HuH-7.5 (cell line): ENCODE data around the gene CALD1.

Experiments used
- DNase-seq: peaks from one replicate; pipeline ENCODE4 v3.0.0; 2011; ENCODE audit warnings: low spot score

The CALD1 gene

DNA sequence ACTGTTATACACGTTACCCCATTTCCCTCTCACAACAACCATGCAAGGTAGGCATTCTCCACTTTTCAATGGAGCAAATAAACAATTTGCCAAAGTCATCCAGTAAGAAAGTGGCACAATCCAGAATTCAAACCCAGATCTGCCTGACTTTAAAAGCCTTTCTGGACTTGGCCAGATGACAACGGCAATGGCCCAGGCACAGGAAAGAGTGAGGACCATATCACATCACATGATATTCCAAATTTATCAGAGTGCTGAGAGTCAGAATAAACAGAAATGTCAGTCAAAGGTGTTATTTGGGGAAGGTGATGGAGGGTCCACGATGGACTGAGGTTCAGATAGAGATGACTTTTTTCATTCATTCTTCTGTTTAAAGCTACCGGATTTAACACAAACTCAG, 48.0 kb downstream of the CALD1 start:
- no peak for DNase-seq

- DNase-seq = no peak
Measured at GRCh38 chr7:134827889-134828288, 48.5 kb downstream of the CALD1 start.

GRCh38 chr7:134828361-134828760, 48.9 kb downstream of the CALD1 start:
- no peak for DNase-seq

DNA sequence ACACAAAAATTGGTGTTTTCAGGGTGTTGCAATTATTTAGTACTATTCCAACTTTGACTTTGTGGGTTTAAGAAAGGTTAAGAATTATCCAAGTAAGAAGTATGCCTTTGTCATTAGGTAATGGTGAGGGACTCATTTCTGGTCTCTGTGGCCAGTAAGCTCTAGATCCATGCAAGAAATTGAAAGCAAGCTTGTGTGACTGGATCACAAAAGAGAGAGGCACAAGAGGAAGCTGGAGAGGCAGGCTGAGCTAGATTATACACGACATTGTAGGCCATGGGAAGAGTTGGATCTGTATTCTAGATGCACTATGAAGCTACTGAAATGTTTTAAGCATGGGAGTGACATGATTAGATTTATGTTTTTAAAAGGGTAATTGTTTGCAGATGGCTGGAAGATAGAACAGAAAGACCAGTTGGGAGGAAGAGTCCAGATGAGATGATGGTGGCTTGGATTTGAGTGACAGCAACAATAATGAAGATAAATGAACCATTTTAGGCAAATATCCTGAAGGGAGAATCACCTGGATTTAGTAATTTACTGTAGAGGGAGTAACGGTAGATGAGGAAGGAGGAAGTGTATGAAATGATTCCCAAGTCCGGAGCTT, 50.0 kb downstream of the CALD1 start:
- DNase-seq = no peak

GRCh38 chr7:134831862-134832261, 52.4 kb downstream of the CALD1 start:
- DNase-seq = no peak

DNA sequence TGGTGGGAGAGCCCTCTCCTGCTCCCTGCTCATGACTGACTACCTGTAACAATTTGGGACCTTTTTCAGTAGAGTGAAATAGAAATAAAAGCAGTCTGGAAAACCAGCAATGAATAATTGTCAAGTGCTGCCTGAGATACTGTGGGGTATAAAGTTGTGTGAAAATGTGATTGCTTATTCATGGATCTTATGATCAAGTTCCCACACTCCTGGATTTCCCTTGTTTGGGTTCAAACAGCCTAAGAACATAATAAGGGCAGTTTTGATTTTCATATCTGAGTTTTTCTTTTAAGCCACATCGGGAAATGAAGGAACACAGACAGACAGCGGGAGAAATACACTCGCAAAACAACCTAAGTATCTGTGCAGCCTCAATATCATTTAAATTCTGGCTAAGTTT, 52.9 kb downstream of the CALD1 start:
- no peak for DNase-seq

DNA sequence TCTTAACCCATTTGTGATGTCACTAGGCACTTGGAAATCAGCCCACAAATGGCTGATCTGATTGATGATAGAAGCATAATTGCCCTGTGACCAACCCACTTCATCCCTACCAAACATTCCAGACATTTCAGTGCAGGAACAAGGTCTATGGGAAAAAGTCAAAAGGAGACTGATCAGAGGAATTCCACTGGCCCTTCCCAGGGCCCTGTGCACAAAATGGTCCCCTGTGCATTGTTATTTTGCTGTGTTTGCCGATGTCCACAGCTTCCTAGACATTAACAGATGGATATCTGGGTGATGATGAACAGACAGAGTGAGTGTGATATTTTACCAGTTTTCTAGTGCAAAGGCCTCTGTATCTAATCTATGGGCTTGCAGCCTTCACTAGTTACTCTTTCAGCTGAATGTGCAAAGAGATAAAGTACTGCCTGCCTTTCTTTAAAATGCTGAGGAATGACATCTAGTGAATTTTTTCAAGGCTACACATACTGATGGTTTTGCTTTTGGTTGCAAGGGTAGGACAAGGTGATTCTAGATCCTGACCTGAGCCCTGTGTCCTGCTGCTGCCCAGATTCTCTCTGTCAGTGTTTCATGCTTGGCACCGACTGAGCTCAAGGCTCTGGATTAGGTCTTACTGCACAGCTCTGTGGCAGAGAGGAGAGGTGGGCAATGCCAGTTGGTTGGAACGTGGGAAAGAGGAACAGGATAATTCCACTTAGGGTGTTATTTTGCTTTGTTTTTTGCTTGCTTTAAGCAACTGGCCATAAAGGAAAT, 55.4 kb downstream of the CALD1 start:
- DNase-seq = no peak

DNA sequence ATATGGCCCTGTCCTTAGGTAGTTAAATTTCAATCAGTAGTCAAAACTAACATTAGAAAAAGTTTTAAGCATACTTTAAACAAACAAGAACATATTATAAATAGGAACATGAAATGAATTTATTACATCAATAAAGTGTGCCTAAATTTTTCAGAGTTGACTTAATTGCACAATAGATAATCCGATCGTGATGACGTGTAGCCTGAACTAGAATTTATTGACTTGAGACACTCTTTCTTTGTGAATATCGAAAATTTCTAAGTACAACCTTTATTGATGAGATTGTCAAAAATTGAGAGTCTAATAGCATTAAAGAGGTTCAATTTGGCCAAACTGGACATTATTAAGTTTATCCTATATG, 56.0 kb downstream of the CALD1 start:
- no peak for DNase-seq

DNA sequence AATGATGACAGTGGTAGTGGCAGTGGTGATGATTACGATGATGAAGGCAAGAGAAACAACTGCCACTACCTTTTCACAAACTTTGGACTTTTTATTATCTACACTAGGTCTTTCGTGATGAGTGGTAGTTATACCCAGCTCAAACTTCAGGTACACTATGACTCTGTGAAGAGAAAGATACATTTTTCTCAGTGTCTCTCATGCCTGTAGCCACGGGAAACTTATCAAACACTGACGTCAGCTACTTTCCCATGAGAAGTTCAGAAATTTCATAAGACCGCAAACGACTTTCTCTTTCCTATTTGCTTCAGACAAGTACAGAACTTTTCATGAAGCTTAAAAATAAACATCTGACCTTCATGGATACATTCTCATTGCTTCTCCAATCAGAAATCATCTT, 57.0 kb downstream of the CALD1 start:
- no peak for DNase-seq

- no peak for DNase-seq
Measured at GRCh38 chr7:134839298-134839697, 59.9 kb downstream of the CALD1 start.

DNA sequence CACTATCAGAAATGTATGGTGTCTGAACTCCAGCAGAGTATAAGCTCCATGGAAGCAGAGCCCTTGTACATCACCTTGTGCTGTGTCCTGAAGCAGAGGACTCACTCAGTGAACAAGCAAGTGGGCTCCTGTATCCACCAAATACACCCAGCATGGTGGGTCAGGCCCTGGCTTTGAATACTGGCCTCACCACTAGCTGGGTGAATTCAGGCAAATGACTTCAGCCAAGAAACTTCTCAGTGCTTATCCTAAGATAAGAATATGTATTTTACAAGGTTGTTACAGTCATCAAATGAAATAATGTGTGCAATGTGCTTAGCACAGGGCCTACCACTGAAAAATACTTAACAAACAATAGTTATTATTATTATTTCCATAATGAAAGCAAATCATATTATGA, 62.6 kb downstream of the CALD1 start:
- no peak for DNase-seq

GRCh38 chr7:134842886-134843430, 63.5 kb downstream of the CALD1 start:
- no peak for DNase-seq

GRCh38 chr7:134844200-134844599, 64.8 kb downstream of the CALD1 start:
- no peak for DNase-seq

DNA sequence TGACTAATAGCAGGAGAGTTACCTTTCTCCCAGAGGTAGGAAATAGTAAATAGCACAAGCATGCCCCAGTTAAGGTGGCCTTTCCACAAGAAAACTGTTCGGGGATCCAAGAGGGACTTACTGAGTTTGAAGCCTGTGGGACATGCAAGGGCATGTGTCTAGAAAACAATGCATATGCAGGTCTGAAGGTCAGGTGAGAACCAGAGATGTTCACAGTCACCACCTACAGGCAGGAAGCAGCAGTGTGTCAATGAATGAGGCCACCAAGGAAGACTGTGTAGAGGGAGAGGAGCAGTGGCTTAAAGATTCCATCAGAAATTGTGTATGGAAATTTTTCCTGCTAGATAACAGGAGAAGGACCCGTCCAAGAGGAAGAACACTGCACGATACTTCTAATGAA, 66.0 kb downstream of the CALD1 start:
- peak; percentile 42 for DNase-seq

DNA sequence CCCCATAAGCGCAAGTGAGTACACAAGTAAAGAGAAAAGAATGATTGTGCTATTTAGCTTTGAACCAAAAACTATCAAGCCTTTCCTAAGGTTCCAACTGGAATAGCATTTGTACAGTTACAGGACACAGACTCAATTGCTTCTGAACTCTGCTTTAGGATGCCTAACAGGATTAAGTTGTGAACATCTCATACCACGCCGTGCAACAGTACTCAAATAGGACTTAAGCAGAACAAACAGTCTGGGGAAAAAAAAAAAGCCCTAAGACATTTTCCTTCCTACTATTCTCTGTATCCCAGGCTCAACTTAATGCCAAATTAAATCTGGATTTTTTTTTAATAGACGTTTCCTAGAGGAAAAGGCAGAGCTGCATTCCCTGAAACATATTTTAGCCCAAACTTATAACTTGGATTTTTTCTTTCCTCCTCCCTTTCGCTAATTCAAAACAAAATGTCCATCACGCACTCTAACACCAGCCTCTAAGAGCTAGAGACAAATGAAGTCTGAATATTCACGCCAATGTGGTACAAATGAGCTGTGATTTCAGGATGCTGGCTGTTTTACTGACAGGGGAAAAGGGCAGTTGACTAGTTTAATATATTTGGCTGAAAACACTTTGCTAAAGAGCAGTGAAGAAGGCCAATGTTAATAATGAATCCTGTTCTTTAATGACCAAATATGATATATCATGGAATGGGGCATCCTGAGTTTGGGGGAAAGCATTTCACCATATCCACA, 68.6 kb downstream of the CALD1 start:
- no peak for DNase-seq

DNA sequence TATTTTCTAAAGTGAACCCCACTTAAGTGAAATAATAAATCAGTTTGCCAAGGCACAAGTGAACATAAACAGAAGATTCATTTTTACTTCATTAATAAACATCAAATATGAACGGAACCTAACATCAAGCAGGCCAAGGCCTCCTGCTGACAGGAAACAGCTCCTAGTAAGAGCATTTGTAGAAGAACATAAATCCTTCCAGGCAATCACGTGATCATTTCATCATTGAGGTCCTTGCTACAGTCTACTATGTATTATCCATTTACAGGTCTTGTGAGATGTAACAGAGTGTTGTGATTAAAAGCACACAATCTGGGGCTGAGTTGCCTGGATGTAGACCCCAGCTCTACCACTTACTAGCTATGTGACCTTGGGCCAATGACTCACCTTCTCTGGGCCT, 70.6 kb downstream of the CALD1 start:
- DNase-seq = no peak

DNA sequence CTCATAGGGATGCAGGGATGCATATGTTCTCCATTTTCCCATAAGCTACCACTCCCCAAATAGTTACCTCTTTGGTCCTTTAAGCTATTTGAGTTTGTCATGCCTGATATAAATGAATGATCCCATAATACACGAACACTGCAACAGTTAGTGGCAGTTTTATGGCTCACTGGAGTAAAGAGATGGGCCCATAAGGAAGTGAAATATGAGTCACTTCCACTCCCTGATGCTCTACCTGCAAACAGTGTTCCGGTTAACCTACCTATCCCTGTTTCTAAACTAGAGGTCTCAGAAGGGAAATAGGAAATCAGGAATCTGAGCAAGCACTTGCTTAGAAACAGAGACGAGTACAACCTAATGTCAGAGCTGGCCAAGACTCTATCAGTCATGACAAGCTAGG, 71.7 kb downstream of the CALD1 start:
- DNase-seq = no peak

DNA sequence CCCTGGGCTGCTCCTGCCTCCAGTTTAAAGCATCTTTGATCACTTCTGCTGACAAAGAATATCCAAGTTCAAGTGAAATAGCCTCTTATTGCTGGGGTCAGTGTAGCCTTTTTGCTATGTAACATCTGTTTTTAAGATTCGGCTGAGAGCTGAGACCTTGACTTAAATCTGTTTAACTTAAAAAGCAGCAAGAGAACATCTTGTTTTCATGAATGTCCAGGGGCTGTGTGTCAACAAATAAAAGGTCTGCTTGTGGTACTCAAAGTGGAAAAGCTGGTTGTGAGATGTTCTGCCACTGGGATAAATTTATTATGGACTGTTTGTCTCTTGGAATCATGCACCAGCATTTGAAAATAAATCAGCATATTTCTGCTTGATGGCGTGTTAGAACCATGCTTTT, 73.2 kb downstream of the CALD1 start:
- no peak for DNase-seq

DNA sequence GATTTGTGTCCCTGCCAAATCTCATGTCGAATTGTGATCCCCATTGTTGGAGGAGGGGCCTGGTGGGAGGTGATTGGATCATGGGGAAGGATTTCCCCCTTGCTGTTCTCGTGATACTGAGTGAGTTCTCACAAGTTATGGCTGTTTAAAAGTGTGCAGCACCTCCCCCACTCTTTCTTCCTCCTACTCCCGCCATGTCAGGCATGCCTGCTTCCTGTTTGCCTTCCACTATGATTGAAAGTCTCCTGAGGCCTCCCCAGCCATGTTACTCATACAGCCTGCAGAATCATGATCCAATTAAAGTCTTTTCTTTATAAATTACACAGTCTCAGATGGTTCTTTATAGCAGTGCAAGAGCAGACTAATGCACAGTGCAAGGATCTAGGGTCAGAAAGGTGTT, 75.4 kb downstream of the CALD1 start:
- DNase-seq = no peak

- DNase-seq = no peak
Measured at GRCh38 chr7:134855442-134855841, 76.0 kb downstream of the CALD1 start.

DNA sequence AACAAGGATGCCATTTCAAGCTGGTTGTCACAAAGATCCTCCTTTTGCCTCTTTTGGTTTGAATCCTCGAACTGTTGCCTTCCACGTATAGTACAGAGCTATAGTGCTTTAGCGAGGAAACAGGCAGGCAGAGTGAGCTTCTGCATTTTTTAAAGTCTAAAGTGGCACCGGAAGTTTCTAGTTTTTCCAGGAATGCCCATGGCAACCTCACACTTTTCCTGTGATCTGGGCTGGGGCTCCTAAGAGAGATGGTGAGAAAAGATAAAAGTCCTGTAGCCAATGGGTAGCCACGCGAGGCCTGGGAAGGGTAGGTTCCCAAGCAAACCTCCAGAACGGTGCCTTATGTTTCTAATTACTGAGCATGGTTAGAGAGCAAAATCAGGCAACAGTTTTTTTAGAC, 76.7 kb downstream of the CALD1 start:
- no peak for DNase-seq

DNA sequence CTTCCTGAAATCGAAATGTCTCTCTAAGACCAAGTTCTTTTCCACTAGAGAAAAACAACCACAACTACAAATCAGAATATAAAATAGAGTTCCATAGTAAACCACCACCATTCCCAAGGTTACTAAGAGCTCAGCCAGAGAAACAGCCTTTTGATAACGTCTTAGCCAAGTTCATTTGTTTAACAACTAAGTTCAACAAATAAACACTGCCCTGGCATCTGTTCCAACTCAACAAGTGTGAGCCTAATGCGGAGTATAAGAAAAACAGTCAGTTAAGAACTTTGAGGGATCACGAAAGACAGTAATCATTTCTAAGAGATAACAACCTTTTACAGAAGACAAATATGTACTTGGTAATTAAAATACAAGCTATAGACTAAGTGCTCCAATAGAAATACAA, 77.3 kb downstream of the CALD1 start:
- DNase-seq = no peak

- DNase-seq = no peak
Measured at GRCh38 chr7:134857958-134858357, 78.5 kb downstream of the CALD1 start.
